A673 (cell line): Measurements from ENCODE around the gene DCTN3. TPM values are rescaled to one million over a fixed set of nuclear protein-coding genes. Genes with fewer than 3 reads are reported as not detected.

Experiments used
- BruUV-seq: library from RNA; stranded (reverse); fragments of 400-500 nt; replicated peaks from 2 replicates; lab custom pipeline; 2021; lab: Mats Ljungman, UMichigan
- CTCF ChIA-PET: fragments of 300-600 bp; sonication (Branson Sonifier 250); formaldehyde crosslinking; loops from one replicate; lab custom pipeline; 2022; ENCODE audit warnings: antibody characterized with exemption; lab: Charles Lee
- POLR2A ChIA-PET: fragments of 300-600 bp; sonication (Branson Sonifier 250); formaldehyde crosslinking; loops from one replicate; lab custom pipeline; 2022; ENCODE audit warnings: antibody characterized with exemption; ENCODE audit not compliant: low non-redundant PET; lab: Charles Lee
- DNase-seq: peaks from one replicate; pipeline ENCODE4 v3.0.0-alpha.2; 2015; ENCODE audit warnings: low spot score
- H3K27ac ChIP-seq: fragments of 200-600 bp; sonication (generic); 2 replicates; pipeline ENCODE4 v1.5.1; 2016; ENCODE audit warnings: mixed run types, low read depth, mild to moderate bottlenecking, mixed read lengths, antibody characterized with exemption, low read length; ENCODE audit not compliant: poor library complexity, severe bottlenecking
- H3K27me3 ChIP-seq: fragments of 200-600 bp; sonication (generic); replicated peaks from 2 replicates; pipeline ENCODE4 v1.6.1; 2017; ENCODE audit warnings: mixed run types, low read depth, mild to moderate bottlenecking, mixed read lengths, antibody characterized with exemption, low read length; ENCODE audit not compliant: insufficient read depth, poor library complexity
- H3K36me3 ChIP-seq: fragments of 200-600 bp; sonication (generic); 2 replicates; pipeline ENCODE4 v1.6.1; 2016; ENCODE audit warnings: mixed run types, mild to moderate bottlenecking, mixed read lengths, antibody characterized with exemption, low read length; ENCODE audit not compliant: insufficient read depth, poor library complexity, severe bottlenecking
- H3K4me1 ChIP-seq: fragments of 200-600 bp; sonication (generic); 2 replicates; pipeline ENCODE4 v1.6.1; 2017; ENCODE audit warnings: mixed run types, mild to moderate bottlenecking, mixed read lengths, antibody characterized with exemption, low read length; ENCODE audit not compliant: insufficient read depth, poor library complexity, severe bottlenecking
- H3K4me3 ChIP-seq: fragments of 200-600 bp; sonication (generic); 2 replicates; pipeline ENCODE4 v1.5.1; 2016; ENCODE audit warnings: low read depth, mixed run types, mild to moderate bottlenecking, mixed read lengths, low read length; ENCODE audit not compliant: poor library complexity, severe bottlenecking
- H3K9me3 ChIP-seq: fragments of 200-600 bp; sonication (generic); 2 replicates; pipeline ENCODE4 v1.6.1; 2016; ENCODE audit warnings: mixed run types, low read depth, mild to moderate bottlenecking, mixed read lengths, antibody characterized with exemption, low read length; ENCODE audit not compliant: poor library complexity, severe bottlenecking
- CTCF ChIP-seq: fragments of 300-800, 200-600 bp; sonication (generic); conservative IDR thresholded peaks from 2 replicates; pipeline ENCODE4 v1.5.1; 2017; ENCODE audit warnings: low read depth, mild to moderate bottlenecking, antibody characterized with exemption, low read length, moderate library complexity, mixed read lengths
- EZH2 ChIP-seq: fragments of 200-600 bp; sonication (generic); IDR thresholded peaks from 2 replicates; pipeline ENCODE4 v1.6.1; 2017; ENCODE audit warnings: borderline replicate concordance, low read depth, mild to moderate bottlenecking, mixed read lengths, antibody characterized with exemption, low read length; ENCODE audit not compliant: poor library complexity, severe bottlenecking
- intact Hi-C: fragments of 100-400 bp; cut with micrococcal nuclease; formaldehyde crosslinking; loops from one replicate; pipeline ENCODE4 v1.10.0; 2022; ENCODE audit not compliant: unreplicated experiment
- total RNA-seq: library from RNA; stranded (reverse); gene quantifications from 2 replicates; pipeline ENCODE4 v1.2.3, GENCODE V29; 2021

The DCTN3 gene
- total RNA-seq, 1 experiment from 2014 or later = 79.3 TPM

- no peaks in the 10 kb centered on the region for H3K9me3 ChIP-seq
- H3K4me1 ChIP-seq = no peaks in the 10 kb centered on the region
- BruUV-seq = no TSS peak
- no peak for DNase-seq
- H3K27ac ChIP-seq = no peak overlapping the region
- no peaks in the 10 kb centered on the region for H3K36me3 ChIP-seq
- TF ChIP-seq EZH2 = no peak
- no peak for TF ChIP-seq CTCF
- no peak overlapping the region for H3K4me3 ChIP-seq
- no peaks in the 10 kb centered on the region for H3K27me3 ChIP-seq
- intact Hi-C loops = loop anchor here (5.0 kb wide), 1 partner anchor 100 kb away; no protein-coding TSS in a partner anchor
- ChIA-PET POLR2A (no interaction called here), CTCF (interaction anchor here (0.5 to 2.1 kb wide), 2 partner anchors 198 to 277 kb away, joined by 4 to 17 read pairs; no protein-coding TSS in a partner anchor)
Measured at GRCh38 chr9:34601937-34602573, 18.2 kb downstream of the DCTN3 start.

GRCh38 chr9:34600908-34601307, 19.4 kb downstream of the DCTN3 start:
- no peaks in the 10 kb centered on the region for H3K4me1 ChIP-seq
- ChIA-PET CTCF (no interaction called here), POLR2A (no interaction called here)
- H3K36me3 ChIP-seq = no peaks in the 10 kb centered on the region
- DNase-seq = no peak
- H3K27me3 ChIP-seq = no peaks in the 10 kb centered on the region
- H3K4me3 ChIP-seq = no peak overlapping the region
- TF ChIP-seq CTCF = no peak
- no peak for TF ChIP-seq EZH2
- BruUV-seq = no TSS peak
- no peak overlapping the region for H3K27ac ChIP-seq
- intact Hi-C loops = loop anchor here (5.0 kb wide), 1 partner anchor 99 kb away; no protein-coding TSS in a partner anchor
- H3K9me3 ChIP-seq = no peaks in the 10 kb centered on the region

GRCh38 chr9:34599546-34599945, 20.7 kb downstream of the DCTN3 start:
- H3K27ac ChIP-seq = no peak overlapping the region
- no peaks in the 10 kb centered on the region for H3K4me1 ChIP-seq
- intact Hi-C loops = no loop called here
- no peak for TF ChIP-seq CTCF
- H3K27me3 ChIP-seq = no peaks in the 10 kb centered on the region
- ChIA-PET POLR2A (no interaction called here), CTCF (no interaction called here)
- no peaks in the 10 kb centered on the region for H3K9me3 ChIP-seq
- no peaks in the 10 kb centered on the region for H3K36me3 ChIP-seq
- no peak for DNase-seq
- no peak overlapping the region for H3K4me3 ChIP-seq
- no TSS peak for BruUV-seq
